ENCODE data around the gene SMIM5.
"Not testable (repeated sequence)": the region's sequence is repeated elsewhere in the genome, so short reads cannot be mapped to it uniquely, and the experiment has no call there.

Gene SMIM5, protein sequence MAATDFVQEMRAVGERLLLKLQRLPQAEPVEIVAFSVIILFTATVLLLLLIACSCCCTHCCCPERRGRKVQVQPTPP

DNA sequence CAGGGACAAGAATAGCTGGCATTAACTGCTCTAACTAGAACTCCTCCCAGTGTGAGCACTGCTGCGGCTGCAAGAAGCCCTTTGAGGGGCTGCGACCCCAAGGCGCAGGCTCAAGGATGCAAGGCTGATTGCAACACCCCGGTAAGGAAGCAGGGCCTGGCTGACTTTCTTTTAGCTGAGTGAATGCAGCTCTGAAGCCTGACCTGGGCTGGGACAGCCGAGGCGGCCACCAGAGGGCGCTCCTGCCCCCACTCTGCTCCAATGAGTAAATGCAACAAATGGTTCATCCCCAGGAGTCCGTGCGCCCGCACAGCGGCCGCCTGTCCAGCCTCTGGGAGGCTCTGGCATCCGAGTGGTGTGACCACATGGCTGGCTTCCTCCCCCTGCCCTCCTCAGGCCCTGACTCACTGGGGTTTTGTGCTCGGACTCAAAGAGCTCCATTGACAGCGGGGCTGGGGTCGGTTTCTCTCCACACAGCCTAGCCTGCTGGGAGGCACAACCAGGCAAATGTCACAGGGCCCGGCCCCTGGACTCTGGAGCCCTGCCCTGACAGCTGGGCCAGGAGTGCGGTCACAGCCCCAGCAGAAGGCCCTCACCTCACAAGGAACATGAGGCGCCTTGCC, at the start of gene SMIM5:
Gene SMIM5 (plus strand): TSS at position 572 of the 623 bp plus-strand sequence. CDS start 6,768 bp downstream, outside the sequence.
- DNase-seq (ENCODE audit: low read depth in 1 of 2, low spot score in 1 of 2): peak; percentile 72 to 76

DNA sequence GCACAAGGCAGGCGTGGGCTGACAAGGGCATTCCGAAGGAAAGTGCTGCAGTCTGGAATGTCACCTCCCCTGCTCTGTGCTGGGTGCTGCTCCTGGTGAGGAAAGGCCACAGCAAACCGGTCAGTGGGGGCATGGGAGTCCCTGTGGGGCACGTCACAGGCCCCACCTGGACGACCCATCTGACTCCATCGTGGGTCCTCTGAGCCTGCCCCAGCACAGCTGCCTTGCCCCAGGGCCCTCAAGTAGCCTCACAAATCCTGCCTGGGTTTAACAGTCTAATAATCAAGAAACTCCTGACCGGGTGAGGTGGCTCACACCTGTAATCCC, 48.4 kb upstream of the SMIM5 start:
- no peak for DNase-seq (ENCODE audit: low read depth in 1 of 2, low spot score in 1 of 2)

DNA sequence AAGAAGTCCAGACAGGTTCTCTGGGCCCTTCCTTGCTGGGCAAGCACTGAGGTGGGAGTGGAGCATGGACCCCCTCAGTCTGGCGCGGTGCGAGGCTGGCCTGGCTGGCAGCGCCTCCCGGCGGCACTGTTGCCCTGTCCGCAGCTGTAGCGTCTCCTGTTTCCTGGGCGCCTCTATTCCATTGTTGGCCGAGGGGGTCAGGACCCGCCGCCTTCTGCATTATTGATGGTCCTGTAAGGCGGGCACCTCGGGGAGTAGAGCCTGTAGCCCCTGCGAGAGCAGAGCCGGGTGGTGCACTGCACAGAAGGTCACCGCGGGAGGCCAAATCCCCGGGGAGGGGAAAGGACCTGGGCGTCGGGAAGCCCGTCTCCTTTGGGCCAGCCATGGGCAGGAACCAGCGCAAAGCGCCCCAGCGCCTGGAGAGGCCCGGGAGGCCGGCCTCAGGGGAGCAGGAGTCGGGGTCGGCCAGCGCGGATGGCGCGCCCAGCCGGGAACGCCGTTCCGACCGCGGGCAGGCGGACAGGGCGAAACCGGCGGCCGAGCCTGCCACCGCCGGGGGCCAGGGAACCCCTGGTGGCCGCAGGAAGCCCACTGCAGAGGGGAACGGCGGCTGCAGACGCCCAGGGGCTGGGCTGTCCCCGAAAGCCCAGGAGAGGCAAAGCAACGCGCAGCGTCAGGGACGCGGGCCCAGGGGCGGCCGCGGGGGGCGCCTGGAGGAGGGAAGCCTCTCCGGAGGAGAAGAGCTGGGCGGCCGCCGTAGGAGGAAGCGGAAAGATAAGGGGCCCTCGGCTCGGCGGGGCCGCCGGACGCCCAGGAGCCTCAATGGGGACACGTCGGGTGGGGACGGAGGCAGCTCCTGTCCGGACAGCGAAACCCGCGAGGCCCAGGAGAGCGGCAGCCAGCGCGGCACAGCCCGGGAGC, 45.3 kb upstream of the SMIM5 start, which contains the start of gene MYO15B:
Gene MYO15B (plus strand): TSS at position 126 of the 921 bp plus-strand sequence. CDS start 258 bp downstream, at position 384.
- peak; percentile 20 to 52 for DNase-seq (ENCODE audit: low read depth in 1 of 2, low spot score in 1 of 2)

DNA sequence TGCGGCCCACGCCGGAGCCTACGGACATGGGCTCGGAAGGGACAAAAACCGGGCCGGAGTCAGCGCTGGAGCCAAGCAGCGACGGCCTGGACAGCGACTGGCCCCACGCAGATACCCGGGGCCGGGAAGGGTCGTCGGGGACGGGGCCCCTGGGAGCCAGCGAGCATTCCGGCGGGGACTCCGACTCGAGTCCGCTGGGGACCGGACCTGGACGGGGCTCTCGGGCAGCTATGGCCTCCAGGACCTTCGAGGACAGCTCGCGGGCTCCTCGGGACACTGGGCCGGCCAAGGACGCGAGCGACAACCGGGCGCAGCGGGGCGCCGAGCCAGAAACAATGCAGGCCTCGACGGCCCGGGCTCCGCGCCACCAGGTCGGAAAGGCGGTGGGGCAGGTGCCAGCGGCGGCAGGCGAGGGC, 44.6 kb upstream of the SMIM5 start:
- peak in 1 of 2 donors; percentile 9 for DNase-seq (ENCODE audit: low read depth in 1 of 2, low spot score in 1 of 2)

DNA sequence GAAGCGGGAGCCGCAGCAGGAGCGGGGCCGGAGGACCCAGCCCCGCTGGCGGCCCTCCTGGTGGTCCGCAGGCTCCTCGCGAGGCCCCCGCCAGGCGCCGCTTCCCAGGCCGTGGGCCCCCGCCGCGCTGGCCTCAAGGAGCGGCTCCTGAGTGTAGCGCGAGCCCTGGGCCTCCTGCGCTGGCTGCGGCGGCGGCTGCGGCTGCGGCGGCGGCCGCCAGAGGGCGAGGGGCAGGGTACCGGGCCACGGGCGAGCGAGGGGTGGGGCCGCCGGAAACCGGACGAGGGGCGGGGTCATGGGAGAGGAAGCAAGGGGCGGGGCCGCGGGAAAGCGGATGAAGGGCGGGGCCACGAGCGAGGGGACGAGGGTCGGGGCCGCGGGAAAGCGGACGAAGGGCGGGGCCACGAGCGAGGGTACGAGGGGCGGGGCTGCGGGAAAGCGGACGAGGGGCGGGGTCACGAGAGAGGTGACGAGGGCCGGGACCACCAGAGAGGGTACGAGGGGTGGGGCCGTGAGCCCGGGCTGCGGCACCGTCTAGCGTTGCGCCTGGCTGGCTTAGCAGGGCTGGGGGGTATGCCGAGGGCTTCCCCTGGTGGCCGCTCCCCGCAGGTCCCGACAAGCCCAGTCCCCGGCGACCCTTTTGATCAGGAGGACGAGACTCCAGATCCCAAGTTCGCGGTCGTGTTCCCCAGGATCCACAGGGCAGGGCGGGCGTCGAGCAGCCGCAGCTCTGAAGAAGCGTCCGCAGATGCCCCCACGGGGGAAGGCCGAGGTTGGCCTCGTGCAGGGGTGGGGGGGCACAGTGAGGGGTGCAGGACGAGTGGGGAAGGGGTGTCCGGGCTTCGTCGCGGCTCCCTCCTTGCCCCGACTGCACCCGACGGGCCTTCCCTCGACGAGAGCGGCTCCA, 44.0 kb upstream of the SMIM5 start:
- peak; percentile 93 to 98 for DNase-seq (ENCODE audit: low read depth in 1 of 2, low spot score in 1 of 2)

DNA sequence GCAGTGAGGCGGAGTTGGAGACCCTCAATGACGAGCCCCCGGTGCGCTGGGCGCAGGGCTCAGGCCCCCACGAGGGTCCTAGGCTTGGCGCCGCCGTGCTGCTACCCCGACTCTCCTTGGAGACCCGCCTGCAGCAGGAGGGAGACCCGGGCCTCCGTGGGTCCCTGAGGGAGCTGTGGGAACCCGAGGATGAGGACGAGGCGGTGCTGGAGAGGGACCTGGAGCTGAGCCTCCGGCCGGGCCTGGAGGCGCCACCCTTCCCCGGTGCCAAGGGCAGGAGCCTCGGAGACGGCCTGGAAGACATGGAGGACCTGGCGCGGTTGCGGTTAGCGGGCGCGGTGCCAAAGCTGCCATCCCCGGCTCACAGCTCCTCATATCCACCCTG, 43.3 kb upstream of the SMIM5 start:
- no peak for DNase-seq (ENCODE audit: low read depth in 1 of 2, low spot score in 1 of 2)

DNA sequence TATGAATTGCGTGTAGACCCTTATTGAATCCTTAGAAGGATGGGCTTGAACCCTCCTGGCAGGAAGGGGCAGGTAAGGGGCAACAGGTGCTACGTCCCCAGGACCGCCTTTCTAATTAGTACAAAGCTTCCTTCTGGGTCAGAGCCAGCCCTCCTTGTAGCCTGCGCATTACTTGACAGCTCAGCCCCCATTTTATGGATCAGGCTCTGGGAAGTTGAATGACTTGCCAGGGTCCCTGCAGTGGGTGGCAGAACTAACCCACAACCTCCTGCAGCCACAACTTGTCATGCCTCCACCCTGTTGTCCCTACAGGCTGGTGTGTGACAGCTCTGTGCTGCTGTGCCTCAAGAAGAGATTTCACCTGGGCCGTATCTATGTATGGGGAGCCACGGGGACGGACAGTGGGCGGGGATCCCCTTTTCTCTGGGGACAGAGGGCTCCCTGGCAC, 42.9 kb upstream of the SMIM5 start:
- no peak for DNase-seq (ENCODE audit: low read depth in 1 of 2, low spot score in 1 of 2)

DNA sequence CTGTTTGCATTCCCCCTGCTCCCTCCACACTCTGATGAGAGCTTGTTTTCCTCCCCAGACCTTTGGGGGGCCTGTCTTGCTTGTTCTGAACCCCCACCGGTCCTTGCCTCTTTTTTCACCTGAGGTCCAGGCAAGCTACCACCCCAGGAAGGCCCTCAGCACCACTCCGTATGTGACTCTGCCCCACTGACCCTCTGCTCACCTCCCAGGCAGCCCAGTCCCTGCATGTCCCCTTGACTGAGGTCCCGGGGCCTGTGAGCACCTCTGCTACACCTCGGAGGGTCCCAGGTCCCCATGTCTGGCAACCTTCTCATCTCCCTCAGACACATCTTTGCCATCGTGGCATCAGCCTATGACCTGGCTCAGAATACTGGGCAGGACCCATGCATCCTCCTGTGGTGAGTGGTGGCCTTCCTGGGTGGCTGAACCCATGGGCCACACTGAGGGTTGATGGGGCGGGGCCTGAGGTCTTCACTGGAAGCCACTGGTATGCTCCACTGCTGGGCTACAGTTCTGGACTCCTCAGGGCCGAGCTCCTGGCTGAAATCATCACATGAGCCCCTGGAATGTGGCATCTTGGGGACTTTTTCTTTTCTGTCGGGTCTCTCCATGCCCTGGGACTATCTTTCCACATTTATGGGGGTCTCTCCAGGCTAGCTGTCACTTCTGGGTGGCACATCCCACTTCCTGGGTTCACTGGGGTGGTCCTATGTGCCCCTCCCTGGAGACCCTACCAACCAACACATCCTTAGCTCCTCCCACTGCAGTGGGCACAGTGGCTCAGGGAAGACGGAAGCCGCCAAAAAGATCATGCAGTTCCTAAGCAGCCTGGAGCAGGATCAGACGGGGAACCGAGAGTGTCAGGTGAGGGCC, 42.1 kb upstream of the SMIM5 start:
- no peak for DNase-seq (ENCODE audit: low read depth in 1 of 2, low spot score in 1 of 2)

DNA sequence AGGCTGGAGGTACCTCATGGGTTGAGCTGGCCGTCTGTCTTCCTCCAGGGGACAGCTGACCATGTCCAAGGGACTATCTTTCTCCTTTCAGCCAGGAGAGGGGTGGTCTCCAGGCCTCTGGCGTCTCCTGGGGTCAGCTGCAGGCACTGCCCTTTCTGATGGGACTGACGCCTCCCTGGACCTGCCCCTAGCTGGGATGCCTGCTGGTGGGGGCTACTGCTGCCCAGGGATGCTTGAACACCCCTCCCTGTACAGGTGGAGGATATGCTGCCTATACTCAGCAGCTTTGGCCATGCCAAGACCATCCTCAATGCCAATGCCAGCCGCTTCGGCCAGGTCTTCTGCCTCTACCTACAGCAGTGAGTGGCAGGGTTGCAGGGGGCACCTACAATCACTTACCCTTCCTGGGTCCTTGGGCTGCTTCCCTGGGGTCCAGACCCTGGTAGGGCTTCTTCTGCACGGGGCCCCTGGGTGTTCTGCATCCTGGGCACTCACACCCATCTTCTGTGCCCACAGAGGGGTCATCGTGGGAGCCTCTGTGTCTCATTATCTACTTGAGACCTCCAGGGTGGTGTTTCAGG, 41.4 kb upstream of the SMIM5 start:
- no peak for DNase-seq (ENCODE audit: low read depth in 1 of 2, low spot score in 1 of 2)

DNA sequence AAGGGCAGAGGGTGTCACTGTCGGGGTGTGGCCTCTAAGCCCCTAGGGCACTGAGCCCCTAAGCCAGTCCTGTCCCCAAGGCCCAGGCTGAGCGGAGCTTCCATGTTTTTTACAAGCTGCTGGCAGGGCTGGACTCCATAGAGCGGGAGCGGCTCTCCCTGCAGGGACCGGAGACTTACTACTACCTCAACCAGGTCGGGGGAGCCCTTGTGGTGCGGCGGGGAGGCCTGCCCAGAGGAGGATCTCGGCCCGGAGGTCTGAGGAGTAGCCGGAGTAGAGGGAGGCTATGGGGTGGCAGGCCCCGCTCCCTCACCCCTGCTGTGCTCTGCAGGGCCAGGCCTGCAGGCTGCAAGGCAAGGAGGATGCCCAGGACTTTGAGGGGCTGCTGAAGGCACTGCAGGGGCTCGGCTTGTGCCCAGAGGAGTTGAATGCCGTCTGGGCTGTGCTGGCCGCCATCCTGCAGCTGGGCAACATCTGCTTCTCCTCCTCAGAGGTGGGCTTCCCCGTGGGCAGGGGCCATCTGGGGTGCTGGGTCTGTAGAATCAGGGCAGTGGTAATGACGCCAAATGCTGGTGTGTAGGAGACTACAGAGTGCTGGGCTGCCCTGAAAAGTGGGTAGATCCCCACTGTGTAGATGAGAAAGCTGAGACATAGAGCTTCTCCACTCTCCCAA, 40.8 kb upstream of the SMIM5 start:
- DNase-seq (ENCODE audit: low read depth in 1 of 2, low spot score in 1 of 2): no peak

DNA sequence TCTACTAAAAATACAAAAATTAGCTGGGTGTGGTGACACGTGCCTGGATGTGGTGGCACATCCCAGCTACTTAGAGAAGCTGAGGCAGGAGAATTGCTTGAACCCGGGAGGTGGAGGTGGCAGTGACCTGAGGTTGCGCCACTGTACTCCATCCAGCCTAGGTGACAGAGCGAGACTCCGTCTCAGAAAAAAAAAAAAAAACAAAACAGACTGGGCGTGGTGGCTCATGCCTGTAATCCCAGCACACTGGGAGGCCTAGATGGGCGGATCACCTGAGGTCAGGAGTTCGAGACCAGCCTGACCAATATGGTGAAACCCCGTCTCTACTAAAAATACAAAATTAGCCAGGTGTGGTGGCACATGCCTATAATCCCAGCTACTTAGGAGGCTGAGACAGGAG, 39.8 kb upstream of the SMIM5 start:
- not testable (repeated sequence) for DNase-seq (ENCODE audit: low read depth in 1 of 2, low spot score in 1 of 2)

DNA sequence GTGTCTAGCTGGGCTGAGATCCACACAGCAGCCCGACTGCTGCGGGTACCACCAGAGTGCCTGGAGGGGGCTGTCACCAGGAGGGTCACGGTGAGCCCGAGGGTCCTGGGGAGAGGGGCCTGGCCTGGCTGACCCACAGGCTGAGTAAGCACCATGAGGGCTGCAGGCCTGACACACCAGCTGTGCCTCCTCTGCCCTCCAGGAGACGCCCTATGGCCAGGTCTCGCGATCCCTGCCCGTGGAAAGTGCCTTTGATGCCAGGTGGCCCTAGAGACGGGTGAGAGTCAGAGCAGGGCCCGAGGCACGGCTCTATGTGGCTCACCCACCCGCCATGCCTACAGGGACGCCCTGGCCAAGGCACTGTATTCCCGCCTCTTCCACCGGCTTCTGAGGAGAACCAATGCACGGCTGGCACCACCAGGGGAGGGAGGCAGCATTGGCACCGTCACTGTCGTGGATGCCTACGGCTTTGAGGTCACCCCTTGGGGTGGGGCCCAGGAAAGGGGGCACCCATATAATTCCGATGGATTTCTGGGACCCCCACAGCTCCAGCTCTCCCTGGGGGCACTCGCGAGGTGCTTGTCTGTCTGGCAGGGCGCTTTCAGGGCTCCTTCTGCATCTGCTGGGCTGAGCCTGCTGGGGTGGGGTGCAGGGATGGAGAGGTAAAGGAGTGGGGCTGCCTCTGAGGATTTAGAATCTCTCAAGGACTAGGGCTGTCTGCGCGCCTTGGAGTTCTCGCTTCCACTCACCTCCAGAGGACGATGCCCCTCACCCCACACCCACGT, 38.5 kb upstream of the SMIM5 start:
- no peak for DNase-seq (ENCODE audit: low read depth in 1 of 2, low spot score in 1 of 2)

DNA sequence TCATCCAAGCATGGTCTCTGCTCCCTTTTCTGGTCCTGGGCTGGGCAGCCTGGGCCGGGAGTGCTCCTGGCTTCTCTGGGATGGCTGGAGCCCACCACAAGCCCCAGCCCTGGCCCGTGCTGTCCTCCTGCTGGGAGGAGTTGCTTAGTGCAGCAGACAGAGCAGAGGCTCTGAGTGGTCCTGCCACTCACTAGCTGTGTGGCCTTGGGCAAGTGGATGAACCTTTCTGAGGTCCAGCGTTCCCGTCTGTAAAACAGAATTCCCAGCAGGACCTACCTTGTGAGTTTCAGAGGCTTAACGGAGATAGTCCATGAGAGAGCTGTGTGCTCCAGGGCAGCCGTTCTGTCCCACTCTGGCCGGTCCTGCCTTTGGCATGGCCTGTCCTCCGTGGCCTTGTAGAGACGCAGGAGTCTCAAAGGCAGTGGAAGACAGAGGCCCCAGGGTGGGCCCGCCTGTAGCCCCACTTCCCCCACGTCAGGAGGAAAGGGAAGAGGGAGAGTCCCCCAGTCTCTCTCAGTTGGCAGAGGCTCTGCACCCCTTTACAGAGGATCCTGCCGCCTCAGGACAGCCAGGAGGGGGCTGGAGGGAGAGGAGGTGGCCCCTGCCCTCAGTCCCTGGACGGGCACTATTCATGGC, 37.8 kb upstream of the SMIM5 start:
- no peak for DNase-seq (ENCODE audit: low read depth in 1 of 2, low spot score in 1 of 2)

DNA sequence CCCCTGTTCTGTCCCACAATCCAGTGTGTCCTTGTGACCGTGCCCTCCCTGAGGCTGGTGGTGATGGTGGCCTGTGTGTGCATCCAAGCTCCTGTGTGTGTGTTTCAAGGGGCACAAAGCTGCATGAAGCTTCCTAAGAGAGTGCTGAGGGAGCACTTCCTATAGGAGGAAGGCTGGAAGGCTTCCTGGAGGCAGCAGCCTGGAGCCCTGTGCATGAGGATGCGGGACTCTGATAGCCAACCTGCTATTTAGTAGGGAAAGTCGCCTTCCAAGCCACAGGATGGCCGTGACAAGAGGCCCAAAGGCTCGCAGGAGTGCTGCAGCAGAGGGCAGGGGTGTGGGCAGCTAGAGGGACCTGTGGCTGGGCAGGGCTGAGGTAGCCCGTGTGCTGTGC, 37.3 kb upstream of the SMIM5 start:
- DNase-seq (ENCODE audit: low read depth in 1 of 2, low spot score in 1 of 2): no peak

DNA sequence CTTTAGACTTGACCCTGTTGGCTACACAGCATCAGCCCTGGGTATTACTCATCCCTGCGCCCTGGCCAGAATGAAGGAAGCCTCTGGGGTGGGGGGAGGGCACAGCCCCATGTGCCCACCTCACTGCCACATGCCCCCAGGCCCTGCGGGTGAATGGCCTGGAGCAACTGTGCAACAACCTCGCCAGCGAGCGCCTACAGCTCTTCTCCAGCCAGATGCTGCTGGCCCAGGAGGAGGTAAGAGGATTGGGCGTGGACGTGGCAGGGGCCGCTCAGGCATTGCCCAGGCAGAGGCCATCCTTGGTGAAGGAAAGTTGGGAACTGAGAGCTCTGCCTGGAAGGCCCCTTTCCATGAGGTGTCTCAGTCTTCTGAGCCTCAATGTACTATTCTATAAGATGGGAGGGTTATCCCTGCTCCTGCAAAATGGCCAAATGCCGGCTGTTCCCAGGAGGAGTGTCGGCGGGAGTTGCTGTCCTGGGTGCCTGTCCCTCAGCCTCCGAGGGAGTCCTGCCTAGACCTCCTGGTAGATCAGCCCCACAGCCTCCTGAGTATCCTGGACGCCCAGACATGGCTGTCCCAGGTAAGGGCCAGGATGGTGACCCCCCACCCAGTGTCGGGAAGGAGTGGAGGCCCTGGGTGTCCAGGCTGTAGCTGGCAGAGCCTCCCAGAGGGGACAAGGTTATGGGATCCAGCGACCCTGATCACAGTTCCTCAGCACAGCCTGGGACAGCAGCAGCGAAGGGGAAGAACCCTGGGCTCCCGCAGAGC, 36.7 kb upstream of the SMIM5 start:
- DNase-seq (ENCODE audit: low read depth in 1 of 2, low spot score in 1 of 2): no peak

DNA sequence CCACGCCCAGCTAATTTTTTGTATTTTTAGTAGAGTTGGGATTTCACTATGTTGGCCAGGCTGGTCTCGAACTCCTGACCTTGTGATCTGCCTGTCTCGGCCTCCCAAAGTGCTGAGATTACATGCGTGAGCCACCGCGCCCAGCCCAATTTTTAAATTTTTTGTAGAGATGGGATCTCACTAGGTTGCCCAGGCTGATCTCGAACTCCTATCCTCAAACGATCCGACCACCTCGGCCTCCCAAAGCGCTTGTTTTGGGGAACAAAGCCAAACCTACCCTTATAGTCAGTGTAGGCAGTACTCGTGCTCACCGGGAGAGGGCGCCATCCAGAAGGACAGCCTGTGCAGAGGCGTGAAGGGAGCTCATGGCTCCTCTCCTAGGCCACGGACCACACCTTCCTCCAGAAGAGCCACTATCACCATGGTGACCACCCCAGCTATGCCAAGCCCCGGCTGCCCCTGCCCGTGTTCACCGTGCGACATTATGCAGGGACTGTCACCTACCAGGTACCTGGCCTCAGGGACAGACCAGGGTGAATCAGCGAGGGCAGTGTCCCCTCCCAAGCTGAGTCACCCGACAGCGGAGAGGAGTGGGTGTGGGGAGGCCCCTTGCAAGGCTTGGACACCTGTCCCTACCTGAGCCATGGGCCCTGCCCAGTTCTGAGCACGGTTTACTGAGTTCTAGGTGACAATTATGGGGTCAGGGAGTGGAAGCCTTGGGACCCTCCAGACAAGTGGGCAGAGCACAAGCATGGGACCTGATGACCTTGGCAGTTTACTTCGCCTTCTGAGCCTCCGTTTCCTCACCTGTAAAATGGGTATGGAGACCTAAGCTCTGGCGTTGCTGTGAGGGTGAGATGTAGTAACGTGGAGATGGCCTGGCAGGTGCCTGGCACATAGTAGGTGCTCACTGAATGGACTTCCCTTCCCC, 31.9 kb upstream of the SMIM5 start:
- DNase-seq (ENCODE audit: low read depth in 1 of 2, low spot score in 1 of 2): peak; percentile 34 to 39

All from stimulated activated CD4-positive, alpha-beta T cell treated with anti-CD3 and anti-CD28 coated beads, Interleukin-15, amount 100 ng/mL, for 1 hour (primary cell).